ENCODE measurements around the gene PHIP. TPM values are rescaled to one million over a fixed set of nuclear protein-coding genes. Genes with fewer than 3 reads are reported as not detected.
A peak's percentile ranks its signal among the peaks of the same experiment; 100 is the strongest.
"Not testable (repeated sequence)": the region's sequence is repeated elsewhere in the genome, so short reads cannot be mapped to it uniquely, and the experiment has no call there.

The PHIP gene
- 10 to 100 TPM; 20.2 to 34.3 (median 28.0) TPM for polyA plus RNA-seq (ENCODE audit: insufficient read length in 10 of 10)
- long read RNA-seq, donor 1 = 0 reads
- long read RNA-seq, donor 2 = 0 reads
- long read RNA-seq, donor 3 = 0 reads
- long read RNA-seq, donor 4 = 0 reads
- long read RNA-seq, donor 5 = 0 reads
- long read RNA-seq, donor 6, partial matches to known transcripts = 5 of 5 reads
- long read RNA-seq, donor 6, other reads (novel, unspliced or antisense) = 0 of 5 reads
- long read RNA-seq, donor 7 = 0 reads
- long read RNA-seq, donor 8 = 0 reads
- long read RNA-seq, donor 9 = 0 reads

DNA sequence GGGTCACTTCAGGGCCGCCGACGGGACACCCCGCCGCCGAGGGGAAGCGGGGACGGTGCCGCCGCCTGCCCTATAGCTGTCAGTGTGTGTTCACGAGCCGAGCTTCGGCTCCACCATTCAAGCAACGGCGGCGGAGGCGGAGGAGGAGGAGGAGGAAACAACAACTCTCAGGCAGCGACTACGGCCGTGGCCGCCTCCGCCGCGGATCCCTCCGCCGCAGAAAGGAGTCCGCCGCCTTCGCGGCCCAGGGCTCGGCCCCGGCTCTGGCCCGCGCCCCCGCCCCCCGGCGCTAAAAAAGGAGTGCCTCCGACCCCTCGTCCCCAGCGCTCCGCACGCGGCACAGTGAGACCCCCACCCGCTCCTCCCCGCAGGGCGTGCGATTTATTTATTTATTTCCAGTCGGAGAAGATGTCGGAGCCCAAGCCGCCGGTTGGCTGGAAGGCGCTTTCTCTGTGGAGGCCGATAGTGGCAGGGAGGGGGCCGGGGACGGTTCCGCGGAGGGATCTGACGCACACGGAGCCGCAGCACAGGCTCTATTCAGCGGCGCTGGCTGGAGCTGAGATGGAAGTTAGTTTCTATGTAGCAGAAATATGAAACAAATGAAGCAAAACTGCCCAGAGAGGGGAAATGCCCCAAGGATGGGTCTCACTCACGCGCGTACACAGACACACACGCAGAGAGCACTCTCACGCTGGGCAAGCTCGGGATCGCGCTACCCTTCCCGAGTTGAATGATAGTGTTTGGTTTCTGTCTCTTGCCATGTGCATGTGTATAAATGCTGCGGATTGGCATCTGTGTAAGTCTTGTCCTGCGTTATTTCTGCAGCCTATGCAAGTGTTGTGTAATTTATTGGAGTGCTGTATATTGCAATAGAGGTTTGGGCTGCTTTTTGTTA lies at the start of gene PHIP:
PHIP (minus strand) TSS at position 180 of the 895 bp plus-strand sequence. CDS start 186 bp downstream, outside the sequence.
- peak; percentile 96 to 99 (median 97) for DNase-seq

DNA sequence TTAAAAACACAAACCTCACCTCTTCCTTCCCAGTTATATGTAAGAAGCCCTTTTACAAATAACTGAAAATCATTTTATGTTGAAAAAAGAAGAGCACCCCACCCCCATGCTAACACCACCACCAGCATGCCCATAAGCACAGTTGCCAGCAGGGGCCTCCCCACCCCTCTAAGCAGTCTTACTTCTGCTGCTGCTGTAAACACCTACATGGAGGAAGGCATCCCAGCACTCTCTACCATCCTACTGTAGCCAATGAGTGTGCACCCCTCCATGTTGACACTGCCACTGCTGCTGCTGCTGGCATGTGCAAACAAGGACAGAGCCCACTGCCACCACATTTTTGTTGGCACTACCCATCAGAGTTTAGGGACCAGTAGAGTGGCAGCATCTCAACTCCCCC lies 49.6 kb upstream of the PHIP start:
- no peak for DNase-seq

DNA sequence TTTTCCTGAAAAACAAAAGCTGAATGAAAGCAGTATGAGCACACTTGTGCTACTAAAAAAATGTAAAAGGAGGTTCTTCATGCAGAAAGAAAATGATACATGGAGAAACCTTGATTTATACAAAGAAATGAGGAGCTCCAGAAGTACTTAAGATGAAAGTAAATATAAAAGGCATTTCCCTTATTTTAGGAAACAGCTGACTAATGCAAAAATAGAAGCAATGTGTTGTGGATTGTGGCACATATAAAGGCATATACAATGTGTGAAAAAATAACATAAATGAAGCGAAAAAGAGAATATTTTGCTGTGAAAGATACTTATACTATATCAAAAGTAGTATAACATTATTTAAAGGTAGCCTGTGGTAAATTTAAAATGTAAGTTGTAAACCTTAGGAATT lies 41.2 kb upstream of the PHIP start:
- DNase-seq = no peak

DNA sequence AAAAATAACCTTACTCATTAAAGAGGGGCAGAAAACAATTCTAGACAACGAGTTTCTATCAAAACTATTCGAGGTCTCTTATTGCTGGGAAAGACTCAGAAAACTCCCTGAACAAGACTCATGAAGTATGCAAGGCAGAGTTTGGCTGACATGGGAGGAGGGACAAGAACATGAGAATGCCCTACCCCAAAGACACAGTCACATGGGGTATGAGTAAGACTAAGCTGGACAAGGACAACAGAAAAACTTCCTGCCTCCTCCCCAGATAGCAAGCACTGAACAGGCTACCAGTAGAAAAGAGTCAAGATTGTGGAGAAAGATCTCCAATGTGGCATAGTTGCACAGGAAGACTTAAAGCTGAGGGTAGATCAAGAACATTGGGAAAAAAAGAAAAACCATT lies 39.7 kb upstream of the PHIP start:
- DNase-seq = no peak

DNA sequence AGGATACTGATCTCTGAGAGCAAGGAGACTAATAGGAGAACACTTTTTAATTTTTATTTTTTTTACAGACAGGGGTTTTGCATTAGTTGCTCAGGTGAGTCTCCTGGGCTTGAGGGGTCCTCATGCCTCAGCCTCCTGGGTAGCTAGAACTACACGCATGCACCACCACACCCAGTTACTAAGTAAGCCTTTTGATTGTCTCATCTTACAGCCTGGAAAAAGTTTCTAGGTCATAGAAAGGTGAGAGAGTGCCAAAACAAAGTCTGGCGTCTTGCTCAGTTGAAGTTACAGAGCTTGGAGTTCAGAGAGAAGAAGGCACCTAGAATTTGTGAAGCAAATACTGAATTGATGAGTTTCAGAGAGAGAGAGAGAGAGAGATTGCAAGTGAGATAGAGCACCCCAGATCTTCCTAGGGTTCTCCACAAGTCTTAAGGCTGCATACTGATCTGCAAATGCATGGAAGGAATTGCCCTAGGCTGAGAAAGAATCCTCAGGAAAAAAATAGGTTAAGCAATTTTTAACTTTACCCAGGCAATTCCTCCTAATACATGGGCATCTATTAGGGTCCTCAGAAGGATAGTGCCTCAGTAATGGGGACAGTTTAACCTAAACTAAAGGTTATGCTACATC lies 37.6 kb upstream of the PHIP start:
- DNase-seq = no peak

DNA sequence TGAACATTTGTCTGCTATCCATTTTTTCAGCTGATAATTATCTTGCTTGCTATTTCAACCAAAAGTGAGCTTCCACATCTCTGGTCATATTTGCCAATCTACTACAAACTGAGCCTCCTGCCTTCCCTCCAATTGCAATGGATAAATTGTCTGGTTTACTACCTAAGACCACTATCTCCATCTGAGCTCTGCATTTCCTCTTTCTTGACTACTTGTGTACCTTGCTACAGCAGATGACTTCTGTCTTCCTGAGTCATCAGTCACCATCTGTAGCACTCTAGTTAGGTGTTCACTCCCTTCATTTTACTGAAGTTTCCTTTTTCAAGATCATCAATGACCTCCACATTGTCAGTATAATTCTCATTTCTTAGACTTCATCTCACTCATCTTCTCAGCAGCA lies 33.5 kb upstream of the PHIP start:
- DNase-seq = no peak

DNA sequence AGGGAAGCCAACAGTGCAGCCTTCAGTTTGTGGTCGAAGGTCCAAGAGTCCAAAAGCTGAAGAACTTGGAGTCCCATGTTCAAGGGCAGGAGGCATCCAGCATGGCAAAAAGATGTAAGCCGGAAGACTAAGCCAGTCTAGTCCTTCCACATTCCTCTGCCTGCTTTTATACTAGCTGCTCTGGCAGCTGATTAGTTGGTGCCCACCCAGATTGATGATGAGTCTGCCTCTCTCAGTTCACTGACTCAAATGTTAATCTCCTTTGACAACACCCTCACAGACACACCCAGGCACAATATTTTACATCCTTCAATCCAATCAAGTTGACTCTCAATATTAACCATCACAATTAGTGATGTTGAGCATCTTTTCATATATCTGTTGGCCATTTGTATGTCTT lies 23.1 kb upstream of the PHIP start:
- no peak for DNase-seq

DNA sequence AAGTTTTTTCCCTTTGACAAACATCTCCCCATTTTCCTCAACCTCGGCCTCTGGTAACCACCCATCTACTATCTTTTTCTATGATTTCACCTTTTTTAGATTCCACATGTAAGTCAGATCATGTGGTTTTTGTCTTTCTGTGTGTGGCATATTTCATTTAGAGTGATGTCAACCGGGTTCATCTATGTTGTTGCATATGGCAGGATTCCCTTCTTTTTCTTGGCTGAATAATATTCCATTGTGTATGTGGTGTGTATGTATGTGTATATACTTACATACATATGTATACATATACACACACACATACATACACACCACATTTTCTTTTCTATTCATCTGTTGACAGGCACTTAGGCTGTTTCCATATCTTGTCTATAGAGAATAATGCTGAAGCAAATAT lies 22.2 kb upstream of the PHIP start:
- no peak for DNase-seq

DNA sequence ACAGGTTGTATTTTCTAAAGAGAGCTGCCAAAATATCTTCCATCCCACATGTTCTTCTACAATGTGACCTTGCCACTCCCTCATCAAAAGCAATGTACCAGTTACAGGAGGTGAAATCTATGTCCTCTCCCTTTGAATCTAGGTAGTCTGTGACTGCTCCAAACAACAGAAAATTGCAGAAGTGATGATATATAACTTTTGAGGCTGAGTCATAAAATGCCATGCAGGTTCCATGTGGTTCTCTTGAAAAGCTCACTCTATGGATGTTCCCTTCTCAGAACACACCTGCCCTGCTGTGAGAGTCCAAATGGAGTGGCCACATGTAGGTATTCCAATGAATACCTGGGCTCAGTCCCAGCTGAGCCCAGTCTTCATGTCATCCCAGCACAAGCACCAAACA lies 16.9 kb upstream of the PHIP start:
- DNase-seq = no peak

DNA sequence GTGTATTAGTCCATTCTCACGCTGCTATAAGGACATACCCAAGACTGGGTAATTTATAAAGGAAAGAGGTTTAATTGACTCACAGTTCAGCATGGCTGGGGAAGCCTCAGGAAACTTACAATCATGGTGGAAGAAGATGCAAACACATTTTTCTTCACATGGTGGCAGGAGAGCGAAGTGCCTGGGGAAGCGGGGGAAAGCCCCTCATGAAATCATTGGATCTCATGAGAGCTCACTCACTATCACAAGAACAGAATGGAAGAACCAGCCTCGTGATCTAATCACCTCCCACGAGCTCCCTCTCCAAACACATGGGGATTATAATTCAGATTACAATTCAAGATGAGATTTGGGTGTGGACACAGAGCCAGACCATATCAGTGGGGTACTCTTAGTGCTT lies 13.7 kb upstream of the PHIP start:
- DNase-seq = not testable (repeated sequence)

DNA sequence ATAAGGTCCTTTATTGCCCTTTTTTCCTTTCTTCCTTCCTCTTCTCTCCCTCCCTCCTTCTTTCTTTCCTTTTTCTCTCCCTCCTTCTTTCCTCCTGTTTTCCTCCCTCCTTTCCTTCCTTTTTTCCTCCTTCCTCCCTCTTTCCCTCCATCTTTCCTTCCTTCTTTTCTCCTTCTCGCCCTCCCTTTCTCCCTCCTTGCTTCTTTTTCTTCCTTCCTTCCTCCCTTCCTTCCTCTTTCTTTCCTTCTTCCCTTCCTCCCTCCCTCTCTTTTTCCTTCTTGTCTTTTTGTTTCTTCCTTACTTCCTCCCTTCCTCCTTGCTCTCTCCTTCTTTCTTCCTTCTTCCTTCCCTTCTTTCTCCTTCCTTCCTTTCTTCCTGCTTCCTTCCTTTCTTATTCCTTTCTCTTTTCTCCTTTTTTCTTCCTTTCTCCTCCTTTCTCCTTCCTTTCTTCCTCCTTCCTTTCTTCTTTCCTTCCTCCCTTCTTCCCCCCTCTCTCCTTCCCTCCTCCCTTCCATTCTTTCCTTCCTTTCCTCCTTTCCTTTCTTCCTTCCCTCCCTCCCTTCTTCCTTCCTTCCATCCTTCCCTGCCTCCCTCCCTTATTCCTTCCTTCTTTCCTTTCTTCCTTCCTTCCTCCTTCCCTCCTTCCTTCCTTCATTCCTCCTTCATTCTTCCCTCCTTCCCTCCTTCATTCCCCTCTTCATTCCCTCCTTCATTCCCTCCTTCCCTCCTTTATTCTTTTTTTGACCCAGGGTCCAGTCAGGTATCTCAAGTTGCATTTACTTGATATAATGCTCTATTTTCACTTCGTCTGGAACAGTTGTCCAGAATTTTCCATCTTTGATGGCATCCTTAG lies 11.7 kb upstream of the PHIP start:
- DNase-seq = no peak

DNA sequence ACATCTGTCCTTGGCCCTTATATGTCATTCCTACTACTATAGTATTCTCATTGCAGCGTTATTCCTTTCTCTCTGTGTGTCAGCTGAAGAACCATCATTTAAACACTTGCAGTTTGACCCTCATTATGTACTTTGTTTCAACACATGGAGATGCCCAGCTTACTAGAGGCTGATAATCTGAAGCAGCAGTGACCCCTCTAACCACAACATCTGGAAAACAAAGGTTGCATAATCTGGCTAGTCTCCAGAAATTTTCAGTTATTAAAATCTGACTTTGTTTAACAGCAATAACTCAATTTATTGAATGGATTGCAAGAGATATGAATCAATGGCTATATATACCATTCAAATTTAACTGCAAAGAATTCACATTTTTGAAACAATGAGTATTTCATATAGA lies 6.6 kb upstream of the PHIP start:
- peak in 1 of 3 donors; percentile 44 for DNase-seq

DNA sequence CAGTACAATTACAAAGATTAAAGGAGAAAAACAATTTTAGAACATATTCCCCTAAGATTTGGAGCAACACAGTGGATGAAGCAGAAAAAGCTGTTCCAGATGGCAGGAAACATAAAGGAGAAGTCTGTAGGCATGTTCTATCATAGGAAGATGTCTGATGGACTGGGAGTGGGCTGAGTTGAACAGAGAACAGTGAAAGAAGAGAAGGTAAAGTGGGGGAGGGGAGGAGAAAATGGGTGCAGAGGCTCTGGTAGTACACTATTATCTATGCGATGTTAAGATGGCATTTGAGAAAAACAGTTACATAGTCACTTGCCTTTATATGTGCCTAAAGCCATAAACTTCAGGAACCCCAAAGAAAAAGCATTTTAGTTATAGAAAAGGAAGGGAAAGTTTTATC lies 4.2 kb upstream of the PHIP start:
- DNase-seq = peak in 1 of 3 donors; percentile 8

DNA sequence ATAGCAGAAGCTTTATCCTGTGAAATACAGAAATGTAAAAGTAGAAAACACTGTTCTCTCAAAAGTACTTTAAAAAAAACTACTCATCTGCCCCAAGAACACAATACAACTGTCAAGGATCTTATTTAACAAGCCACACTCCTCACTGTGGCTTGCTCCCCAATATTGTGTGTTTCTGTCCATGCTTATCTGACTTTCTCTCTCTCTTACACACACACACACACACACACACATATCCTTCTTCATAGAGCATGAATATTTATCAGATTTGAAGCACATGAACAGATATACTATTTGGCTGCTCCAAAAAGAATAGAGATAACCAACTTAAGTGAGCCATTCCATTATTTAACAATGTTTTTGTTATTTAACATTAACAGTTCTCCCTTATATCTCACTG lies 3.6 kb upstream of the PHIP start:
- peak in 1 of 3 donors; percentile 19 for DNase-seq

DNA sequence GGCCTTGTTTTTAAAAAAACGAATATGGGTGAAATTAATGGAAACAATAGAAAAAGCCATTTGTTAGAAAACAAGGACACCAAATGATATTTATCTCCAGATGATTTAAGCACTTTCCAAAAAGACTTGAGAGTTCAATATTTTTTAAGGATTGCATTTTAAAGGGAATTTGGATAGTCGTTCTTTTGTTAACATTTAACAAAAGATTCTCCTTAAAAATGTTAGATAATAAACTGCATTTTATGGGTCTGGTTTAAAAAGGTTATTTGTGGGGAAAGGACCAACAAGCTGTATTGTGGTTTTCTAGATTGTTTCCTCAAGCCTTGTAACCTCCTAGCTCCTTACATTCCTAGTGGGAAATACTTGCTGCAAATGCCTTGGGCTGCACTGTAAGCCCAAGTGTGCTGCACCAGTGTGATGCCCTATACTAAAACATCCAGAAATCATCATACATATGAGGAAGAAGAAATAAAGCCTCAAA lies 1.5 kb upstream of the PHIP start:
- DNase-seq = peak in 2 of 3 donors; percentile 12 to 68

DNA sequence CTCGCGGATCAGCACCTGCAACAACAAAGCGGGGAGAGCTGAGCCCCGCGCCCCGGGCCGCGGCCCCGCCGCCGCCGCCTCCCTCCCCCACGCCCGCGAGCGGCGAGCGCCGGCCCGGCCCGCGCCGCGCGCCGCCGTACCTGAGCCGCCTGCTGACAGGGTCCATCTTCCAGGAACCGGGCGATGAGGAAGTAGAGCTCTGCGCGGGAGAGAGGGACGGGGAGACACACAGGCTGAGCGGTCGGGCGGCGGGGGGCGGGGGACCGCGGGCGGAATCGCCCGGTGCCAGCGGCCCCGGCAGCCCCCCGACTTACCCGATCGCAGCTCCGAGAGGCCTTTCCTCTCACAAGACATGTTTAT lies 359 bp downstream of the PHIP start:
- no peak for DNase-seq

DNA sequence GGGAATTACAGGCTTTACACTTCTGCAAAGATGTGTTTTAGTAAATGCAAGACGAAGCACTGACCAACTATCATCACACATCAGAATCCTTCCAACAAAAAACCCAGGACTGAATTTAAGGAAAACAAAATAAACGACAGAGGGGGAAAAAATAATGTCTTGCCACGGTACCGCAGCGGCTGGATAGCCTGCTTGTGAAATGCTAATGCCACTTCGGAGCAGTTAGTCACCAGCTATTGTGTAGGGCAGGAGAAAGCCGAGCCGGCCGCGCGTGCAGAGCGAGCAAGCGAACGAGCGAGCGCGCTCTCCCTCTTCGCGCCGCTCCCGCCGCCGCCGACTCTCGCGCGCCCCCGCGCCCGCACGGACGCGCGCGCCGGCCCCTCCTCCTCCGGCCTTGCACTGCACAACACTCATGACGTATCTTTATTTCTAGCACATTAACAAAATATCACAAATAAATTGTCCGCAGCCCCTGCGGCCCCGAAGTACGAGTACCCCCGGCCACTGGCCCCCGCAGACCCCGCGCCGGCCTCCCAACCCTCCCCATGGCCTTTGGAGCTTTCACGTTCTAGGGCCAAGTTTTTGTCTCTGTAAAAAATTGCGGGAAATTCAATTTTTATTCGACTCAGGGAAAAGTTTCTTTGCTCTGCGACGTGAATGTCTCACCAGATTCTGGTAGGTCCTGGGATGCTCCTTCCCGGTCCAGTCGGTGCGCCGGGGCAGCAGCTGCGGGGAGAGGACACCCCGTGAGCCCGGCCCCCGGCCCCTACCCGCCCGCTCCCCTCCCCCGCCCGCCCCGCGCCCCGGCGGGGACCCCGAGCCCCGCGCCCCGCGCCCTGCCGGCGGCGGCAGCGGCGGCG lies 1.0 kb downstream of the PHIP start:
- peak; percentile 93 to 96 (median 93) for DNase-seq

DNA sequence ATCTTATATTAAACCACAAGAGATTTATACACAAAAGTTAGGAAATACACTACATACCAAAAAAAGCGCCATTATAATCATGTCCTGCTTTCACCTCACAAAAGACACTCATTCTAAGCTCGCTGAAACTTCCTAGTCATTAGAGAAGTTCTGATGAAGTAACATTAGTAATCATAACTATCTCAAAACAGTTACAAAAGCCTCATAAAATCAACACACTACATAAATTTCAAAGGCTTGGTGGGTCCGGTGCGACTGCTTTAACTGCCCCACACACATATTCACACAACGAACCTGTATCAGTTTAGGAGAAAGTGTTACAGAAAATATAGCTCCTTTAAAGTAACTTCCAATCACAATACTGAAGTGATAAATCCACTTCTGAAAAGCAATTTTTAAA lies 1.9 kb downstream of the PHIP start:
- DNase-seq = peak in 2 of 3 donors; percentile 21 to 63

DNA sequence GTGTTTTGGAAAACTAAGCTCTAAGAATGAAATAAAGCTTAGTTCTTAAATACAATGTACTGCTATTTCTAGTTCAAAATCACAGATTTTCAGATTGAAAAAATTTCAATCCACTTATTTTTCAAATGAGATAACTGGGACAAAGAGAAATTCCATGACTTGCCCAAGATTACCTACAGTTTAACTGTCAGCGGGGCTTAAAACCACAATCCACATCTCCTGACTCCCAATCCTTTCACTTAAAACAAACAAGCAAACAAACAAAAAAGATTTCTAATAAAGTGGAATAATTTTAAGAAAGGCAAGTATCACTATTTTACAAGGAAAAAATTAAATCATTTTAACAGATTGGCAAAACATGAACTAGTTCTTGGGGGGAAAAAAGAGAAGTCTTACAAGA lies 4.2 kb downstream of the PHIP start:
- DNase-seq = no peak

DNA sequence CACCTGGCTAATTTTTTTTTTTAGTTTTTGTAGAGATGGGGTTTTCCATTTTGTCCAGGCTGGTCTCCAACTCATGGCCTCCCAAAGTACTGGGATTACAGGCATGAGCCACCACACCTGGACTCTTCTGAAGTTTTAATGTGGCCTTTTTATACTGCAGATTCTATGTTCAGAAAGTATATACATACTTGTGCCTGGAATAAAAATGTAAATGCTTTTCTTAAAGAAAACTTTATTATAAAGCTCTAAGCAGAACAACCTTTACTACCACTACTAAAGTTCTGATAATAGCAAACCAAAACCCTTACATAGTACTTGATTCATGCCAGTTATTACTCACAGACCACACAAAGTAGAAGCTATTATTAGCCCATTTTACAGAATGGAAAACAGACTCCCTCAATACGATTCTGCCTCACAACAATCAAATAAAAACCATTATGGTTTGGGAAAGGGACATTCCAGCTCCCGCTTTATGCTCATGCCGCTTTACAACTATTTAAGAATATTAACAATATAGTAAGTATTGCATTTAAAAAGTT lies 5.3 kb downstream of the PHIP start:
- no peak for DNase-seq
